Heart right ventricle (tissue), 16 donors: ENCODE measurements around the gene TOE1. TPM values are rescaled to one million over a fixed set of nuclear protein-coding genes. Genes with fewer than 3 reads are reported as not detected.
A peak's percentile ranks its signal among the peaks of the same experiment; 100 is the strongest.

ENCODE experiments used
- ATAC-seq, 8 donors: fragments of 200-7000 bp; cut with Tn5 transposase; one replicate each; pipeline ENCODE4 v1.9.1; 2020; ENCODE audit warnings: mild to moderate bottlenecking in 8 of 8, moderate library complexity in 8 of 8, moderate number of reproducible peaks in 1 of 8
- DNase-seq, 2 donors: peaks; one replicate each; pipeline ENCODE4 v3.0.0-alpha.2; 2020
- H3K27ac ChIP-seq, 10 donors: fragments of 200-600 bp; sonication (generic) in 2 of 10; one replicate each; pipeline versions ENCODE4 v1.5.0 to v1.8.0; 2020 to 2022; ENCODE audit warnings: mild to moderate bottlenecking in 3 of 10
- H3K27me3 ChIP-seq, 7 donors: fragments of 200-600 bp; one replicate each; pipeline ENCODE4 v1.8.0; 2021 to 2022; ENCODE audit warnings: mild to moderate bottlenecking in 2 of 7
- H3K36me3 ChIP-seq, 9 donors: fragments of 200-600 bp; sonication (generic) in 1 of 9; one replicate each; pipeline versions ENCODE4 v1.5.0 to v1.8.0; 2020 to 2022; ENCODE audit warnings: mild to moderate bottlenecking in 2 of 9
- H3K4me1 ChIP-seq, 9 donors: fragments of 200-600 bp; sonication (generic) in 1 of 9; one replicate each; pipeline versions ENCODE4 v1.5.0 to v1.8.0; 2020 to 2022; ENCODE audit warnings: mild to moderate bottlenecking in 4 of 9
- H3K4me3 ChIP-seq, 10 donors: fragments of 200-600 bp; sonication (generic) in 2 of 10; one replicate each; pipeline versions ENCODE4 v1.5.0 to v1.8.0; 2020 to 2022; ENCODE audit warnings: mild to moderate bottlenecking in 7 of 10, moderate library complexity in 2 of 10
- H3K9me3 ChIP-seq, 11 donors: fragments of 200-600 bp in 10 of 11; sonication (generic) in 2 of 11; one replicate each; pipeline versions ENCODE4 v1.5.0 to v1.8.0; 2013 to 2022; ENCODE audit warnings: mild to moderate bottlenecking in 2 of 11, control low read depth in 1 of 11, moderate library complexity in 1 of 11
- CTCF ChIP-seq, 9 donors: fragments of 200-600 bp; sonication (generic) in 2 of 9; IDR thresholded peaks; one replicate each; pipeline versions ENCODE4 v1.5.0 to v1.8.0; 2021 to 2022; ENCODE audit warnings: antibody characterized with exemption in 9 of 9, mild to moderate bottlenecking in 5 of 9, moderate library complexity in 1 of 9
- WGBS, 2 donors: extraction: QIAGEN DNeasy Blood & Tissue Kit; methylation state at CpG; one replicate each; pipeline ENCODE4 v1.1.7; 2013; ENCODE audit warnings: inconsistent platforms in 1 of 2; 5-methylcytosine and 5-hydroxymethylcytosine counted together
- intact Hi-C, 10 donors: fragments of 100-400 bp; cut with DNase I; formaldehyde crosslinking; loops; one replicate each; pipeline versions ENCODE4 v1.11.1 to v1.14.2; 2022
- polyA plus RNA-seq, 2 donors: library from polyadenylated mRNA; stranded (reverse); fragments of 200-250 nt; gene quantifications; one replicate each; pipeline ENCODE4 v1.2.3, GENCODE V29; 2013
- total RNA-seq, 10 donors: library from RNA; stranded (reverse); fragmentation: NEBNext Ultra II Directional in 3 of 10; extraction: Animal tissue kit (Norgen Biotek cat#: 25700) in 3 of 10; gene quantifications; one replicate each; pipeline versions ENCODE4 v1.2.1 to v1.2.4, GENCODE V29; 2021 to 2023
- donor health status: Arrhythmogenic right ventricular cardiomyopathy.
- donor health status: ischemic (EF 13 %, LVEDD 7.1; RV severe dilation, severe dysfunction).
- donor health status: healthy with polysubstance abuse.
- donor health status: DM: no; HTN: yes; CAD: no.
- donor health status: DM: no; HTN: no; CAD: no.
- donor health status: ischemic (EF 25% LVEDD 6.9; RV normal size, moderate dysfunction).
- donor health status: ischemic (EF 25% LVEDD 5.7; RV mildly dilated, moderate dysfunction).
- donor health status: healthy.
- donor health status: DM: yes; HTN: yes; CAD: no.
- donor health status: Ischemic cardiomyopathy.
- donor health status: ischemic (EF 35%, LVEDD 5.7; RV mildly dilated, moderate dysfunction).
- donor health status: nonischemic (EF 11% LVEDD 7.7; RV severe dilation, severe dysfunction).
- donor health status: DM: yes; HTN: yes; CAD: no.
- donor health status: PGD.
- donor health status: ischemic (EF 29% LVEDD 5.4; RV normal size, mild dysfunction).
- donor health status: nonischemic (EF 23%, LVEDD 6.1; RV moderate dilation, normal function).

TOE1 gene
- total and polyA plus RNA-seq, 12 donors = 2.7 to 6.6 (median 4.1) TPM

GRCh38 chr1:45303520-45304310, 36.3 kb upstream of the TOE1 start:
- Histone ChIP-seq H3K4me1 (peaks cover 0 to 17% (median 10%) of the 10 kb centered on the region in 9 donors), H3K27ac (peak overlapping the region; percentile 76 to 96 (median 94)), H3K36me3 (no peaks in the 10 kb centered on the region), H3K27me3 (no peaks in the 10 kb centered on the region), H3K9me3 (no peaks in the 10 kb centered on the region), H3K4me3 (peak overlapping the region; percentile 36 to 94 (median 82))
- intact Hi-C loops = loop anchor here in 9 of 10 donors (1.0 to 10.0 kb wide), 14 partner anchors 189 to 586 kb away; partner anchors contain the start of genes BEST4 (in 3 of the 9), KIF2C (in 3 of the 9), RNU5D-1 (in 3 of the 9) and TESK2 (in 3 of the 9)
- ATAC-seq = peak; percentile 97 to 98 (median 98)
- peak in 8 of 9 donors; percentile 42 to 83 (median 72) for TF ChIP-seq CTCF (IDR thresholded peaks at IDR 0.05)
- WGBS, 2 donors = 0 to 1% methylated on average over 54 to 68 of the region's 68 CpGs
- peak; percentile 99 for DNase-seq

DNA sequence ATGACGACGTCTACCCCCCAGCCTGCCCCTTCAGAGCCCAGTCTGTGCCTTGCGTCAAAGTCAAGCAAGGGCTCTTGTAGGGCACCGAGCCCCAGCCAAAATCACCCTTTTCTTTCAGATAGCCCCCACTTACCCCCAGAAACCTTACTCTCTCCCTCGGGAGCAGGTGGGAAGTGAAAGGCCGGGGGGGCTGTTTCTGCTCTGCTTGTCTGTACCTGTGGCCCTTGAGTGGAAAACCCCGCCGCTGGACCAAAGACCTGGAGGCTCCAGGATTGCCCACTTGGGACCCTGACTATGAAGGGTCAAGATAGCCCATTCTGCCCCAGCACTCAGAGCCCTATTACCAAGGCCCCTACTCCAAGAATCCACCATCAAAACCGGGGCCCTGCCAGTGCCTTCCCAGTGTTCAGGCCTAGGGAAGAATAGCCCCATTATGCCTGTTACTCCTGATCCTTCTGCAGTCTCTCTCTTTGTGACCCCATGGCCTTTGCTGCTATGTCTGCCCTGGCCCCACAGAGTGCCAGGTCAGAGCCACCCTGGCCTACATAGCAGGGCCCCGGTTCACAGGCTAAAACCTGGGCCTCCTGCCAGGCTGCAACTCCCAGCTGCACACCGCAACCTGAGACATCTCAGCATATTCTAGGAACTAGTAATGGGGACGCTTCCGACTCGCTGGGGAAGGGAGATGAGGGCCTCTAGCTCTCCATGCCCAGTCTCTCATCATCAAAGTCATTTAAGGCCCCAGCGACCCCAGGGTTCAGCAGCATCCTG, 35.5 kb upstream of the TOE1 start:
- peak; percentile 22 to 30 for DNase-seq
- WGBS, 2 donors = 42 to 45% methylated on average over 15 of the region's 15 CpGs
- Histone ChIP-seq H3K36me3 (no peaks in the 10 kb centered on the region), H3K27me3 (no peaks in the 10 kb centered on the region), H3K27ac (peak overlapping the region; percentile 76 to 96 (median 93)), H3K9me3 (no peaks in the 10 kb centered on the region), H3K4me3 (peak overlapping the region; percentile 36 to 94 (median 82)), H3K4me1 (peaks cover 0 to 17% (median 10%) of the 10 kb centered on the region in 9 donors)
- peak in 1 of 8 donors; percentile 1 for ATAC-seq
- intact Hi-C loops = loop anchor here in 9 of 10 donors (5.0 to 10.0 kb wide), 10 partner anchors 188 to 587 kb away; partner anchors contain the start of genes BEST4 (in 3 of the 9), KIF2C (in 3 of the 9), TESK2 (in 3 of the 9) and RNU5D-1 (in 2 of the 9)
- no peak for TF ChIP-seq CTCF (IDR thresholded peaks at IDR 0.05)

- no peak for TF ChIP-seq CTCF (IDR thresholded peaks at IDR 0.05)
- H3K4me1 ChIP-seq = peaks cover 0 to 17% (median 10%) of the 10 kb centered on the region in 9 donors
- no peak overlapping the region for H3K4me3 ChIP-seq
- ATAC-seq (no peak), DNase-seq (no peak)
- intact Hi-C loops = loop anchor here in 7 of 10 donors (10.0 kb wide), 4 partner anchors 470 to 570 kb away; partner anchors contain the start of genes BEST4 (in 3 of the 7), KIF2C (in 2 of the 7) and RNU5D-1 (in 2 of the 7)
- no peak overlapping the region for H3K27ac ChIP-seq
- no peaks in the 10 kb centered on the region for H3K36me3 ChIP-seq
- H3K9me3 ChIP-seq = no peaks in the 10 kb centered on the region
- WGBS, 2 donors = 91% methylated on average over 10 of the region's 10 CpGs
- H3K27me3 ChIP-seq = no peaks in the 10 kb centered on the region
Measured at GRCh38 chr1:45305231-45305630, 34.7 kb upstream of the TOE1 start.

GRCh38 chr1:45306319-45306718, 33.7 kb upstream of the TOE1 start:
- Histone ChIP-seq H3K27me3 (no peaks in the 10 kb centered on the region), H3K9me3 (no peaks in the 10 kb centered on the region), H3K36me3 (no peaks in the 10 kb centered on the region), H3K4me1 (peaks cover 0 to 17% (median 10%) of the 10 kb centered on the region in 9 donors), H3K4me3 (no peak overlapping the region), H3K27ac (no peak overlapping the region)
- no peak for ATAC-seq
- 54% methylated on average over 8 of the region's 8 CpGs for WGBS, 2 donors
- no peak for TF ChIP-seq CTCF (IDR thresholded peaks at IDR 0.05)
- no peak for DNase-seq
- intact Hi-C loops = loop anchor here in 7 of 10 donors (10.0 kb wide), 4 partner anchors 472 to 572 kb away; partner anchors contain the start of genes BEST4 (in 3 of the 7), KIF2C (in 2 of the 7) and RNU5D-1 (in 2 of the 7)
